Mesenchymal stem cell (in vitro differentiated cells and primary cell): ENCODE results near the gene RTP3.

Experiments
- DNase-seq: peaks from one replicate; pipeline ENCODE4 v3.0.0-alpha.2; 2013
- H2AFZ ChIP-seq: one replicate; pipeline ENCODE4 v1.6.1; 2013; ENCODE audit warnings: low read depth, mild to moderate bottlenecking, control low read depth, inconsistent platforms, low read length, moderate library complexity
- H2AK5ac ChIP-seq: 2 replicates; pipeline ENCODE4 v1.6.1; 2013; ENCODE audit warnings: low read length, moderate library complexity, mild to moderate bottlenecking, inconsistent platforms; ENCODE audit not compliant: severe bottlenecking
- H2BK120ac ChIP-seq: one replicate; pipeline ENCODE4 v1.6.1; 2013; ENCODE audit warnings: low read depth, mild to moderate bottlenecking, inconsistent platforms, low read length, moderate library complexity
- H2BK12ac ChIP-seq, 2 experiments: one replicate each; pipeline ENCODE4 v1.6.1; 2013; ENCODE audit warnings: inconsistent platforms in 2 of 2, low read length in 2 of 2, mild to moderate bottlenecking in 2 of 2, moderate library complexity in 2 of 2, control low read depth in 1 of 2
- H2BK15ac ChIP-seq: one replicate; pipeline ENCODE4 v1.6.1; 2013; ENCODE audit warnings: mild to moderate bottlenecking, low read depth, inconsistent platforms; ENCODE audit not compliant: poor library complexity, severe bottlenecking
- H2BK5ac ChIP-seq: 2 replicates; pipeline ENCODE4 v1.6.1; 2013; ENCODE audit warnings: low read depth, mild to moderate bottlenecking, low read length, control low read depth, inconsistent platforms; ENCODE audit not compliant: poor library complexity, severe bottlenecking
- H3K14ac ChIP-seq, 2 experiments: one replicate each; pipeline ENCODE4 v1.6.1; 2013; ENCODE audit warnings: inconsistent platforms in 2 of 2, low read length in 2 of 2, control low read depth in 1 of 2, mild to moderate bottlenecking in 1 of 2, moderate library complexity in 1 of 2
- H3K18ac ChIP-seq, 2 experiments: one replicate each; pipeline ENCODE4 v1.6.1; 2013; ENCODE audit warnings: inconsistent platforms in 2 of 2, low read length in 2 of 2, control low read depth in 1 of 2, low read depth in 1 of 2, mild to moderate bottlenecking in 1 of 2
- H3K23ac ChIP-seq, 2 experiments: one replicate each; pipeline ENCODE4 v1.6.1; 2013; ENCODE audit warnings: inconsistent platforms in 2 of 2, low read length in 2 of 2, mild to moderate bottlenecking in 2 of 2, moderate library complexity in 2 of 2, control low read depth in 1 of 2
- H3K27ac ChIP-seq: 2 replicates; pipeline ENCODE4 v1.5.1; 2013; ENCODE audit warnings: mild to moderate bottlenecking, moderate library complexity, low read length, control low read depth, inconsistent platforms; ENCODE audit not compliant: poor library complexity, severe bottlenecking
- H3K27me3 ChIP-seq, 2 experiments: 2 replicates each; pipeline versions ENCODE4 v1.6.1 to v1.7.0; 2013; ENCODE audit warnings: low read length in 2 of 2, mild to moderate bottlenecking in 2 of 2, moderate library complexity in 2 of 2, control low read depth in 1 of 2, inconsistent platforms in 1 of 2; ENCODE audit not compliant: control insufficient read depth in 1 of 2, insufficient read depth in 1 of 2
- H3K36me3 ChIP-seq, 2 experiments: 2 replicates each; pipeline versions ENCODE4 v1.6.1 to v1.7.0; 2013; ENCODE audit warnings: low read length in 2 of 2, control low read depth in 1 of 2, inconsistent platforms in 1 of 2, low read depth in 1 of 2, mild to moderate bottlenecking in 1 of 2; ENCODE audit not compliant: insufficient read depth in 2 of 2, control insufficient read depth in 1 of 2
- H3K4ac ChIP-seq, 2 experiments: one replicate each; pipeline ENCODE4 v1.6.1; 2013; ENCODE audit warnings: inconsistent platforms in 2 of 2, low read length in 2 of 2, mild to moderate bottlenecking in 2 of 2, moderate library complexity in 2 of 2, control low read depth in 1 of 2, low read depth in 1 of 2
- H3K4me1 ChIP-seq: 2 replicates; pipeline ENCODE4 v1.6.1; 2013; ENCODE audit warnings: low read depth, low read length, control low read depth; ENCODE audit not compliant: control insufficient read depth, insufficient read depth
- H3K4me2 ChIP-seq: 2 replicates; pipeline ENCODE4 v1.6.1; 2013; ENCODE audit warnings: low read length, mild to moderate bottlenecking, inconsistent platforms; ENCODE audit not compliant: poor library complexity, severe bottlenecking
- H3K4me3 ChIP-seq, 2 experiments: 2 replicates each; pipeline versions ENCODE4 v1.5.1 to v1.7.0; 2013; ENCODE audit warnings: low read length in 2 of 2, mild to moderate bottlenecking in 2 of 2, control low read depth in 1 of 2, low read depth in 1 of 2; ENCODE audit not compliant: insufficient read depth in 1 of 2
- H3K79me1 ChIP-seq: replicated peaks from 2 replicates; pipeline ENCODE4 v1.6.1; 2013; ENCODE audit warnings: mild to moderate bottlenecking, control low read depth, low read length, inconsistent platforms; ENCODE audit not compliant: poor library complexity, severe bottlenecking
- H3K9ac ChIP-seq: 2 replicates; pipeline ENCODE4 v1.7.0; 2013; ENCODE audit warnings: mild to moderate bottlenecking, low read length, moderate library complexity
- H3K9me3 ChIP-seq: 2 replicates; pipeline ENCODE4 v1.7.0; 2013; ENCODE audit warnings: mild to moderate bottlenecking, low read length; ENCODE audit not compliant: control insufficient read depth
- H4K8ac ChIP-seq: one replicate; pipeline ENCODE4 v1.6.1; 2013; ENCODE audit warnings: inconsistent platforms, mild to moderate bottlenecking, low read length, moderate library complexity
- H4K91ac ChIP-seq: one replicate; pipeline ENCODE4 v1.6.1; 2013; ENCODE audit warnings: mild to moderate bottlenecking, low read length, inconsistent platforms
- WGBS: methylation state at CpG from one replicate; pipeline ENCODE4 v1.1.7; 2013; ENCODE audit warnings: mixed read lengths; 5-methylcytosine and 5-hydroxymethylcytosine counted together

The RTP3 gene

GRCh38 chr3:46484388-46484787 lies 13.4 kb upstream of the RTP3 start:
- Histone ChIP-seq H2BK5ac (no peak overlapping the region), H3K79me1 (no peaks in the 10 kb centered on the region), H3K9ac (no peak overlapping the region), H4K8ac (no peak overlapping the region), H2BK15ac (no peak overlapping the region), H3K4me2 (no peak overlapping the region), H3K23ac (no peak overlapping the region), H3K27ac (no peak overlapping the region), H2AFZ (no peak overlapping the region), H2BK12ac (no peak overlapping the region), H4K91ac (no peak overlapping the region), H3K4me3 (no peak overlapping the region), H3K4me1 (peaks cover 9% of the 10 kb centered on the region), H2BK120ac (no peak overlapping the region), H3K14ac (no peak overlapping the region), H3K4ac (no peak overlapping the region), H3K27me3 (peaks cover 9 to 41% of the 10 kb centered on the region in 2 experiments), H3K36me3 (no peaks in the 10 kb centered on the region), H2AK5ac (no peak overlapping the region), H3K9me3 (no peaks in the 10 kb centered on the region), H3K18ac (no peak overlapping the region)
- 77% methylated on average over 1 of the region's 1 CpG for WGBS
- no peak for DNase-seq

DNA sequence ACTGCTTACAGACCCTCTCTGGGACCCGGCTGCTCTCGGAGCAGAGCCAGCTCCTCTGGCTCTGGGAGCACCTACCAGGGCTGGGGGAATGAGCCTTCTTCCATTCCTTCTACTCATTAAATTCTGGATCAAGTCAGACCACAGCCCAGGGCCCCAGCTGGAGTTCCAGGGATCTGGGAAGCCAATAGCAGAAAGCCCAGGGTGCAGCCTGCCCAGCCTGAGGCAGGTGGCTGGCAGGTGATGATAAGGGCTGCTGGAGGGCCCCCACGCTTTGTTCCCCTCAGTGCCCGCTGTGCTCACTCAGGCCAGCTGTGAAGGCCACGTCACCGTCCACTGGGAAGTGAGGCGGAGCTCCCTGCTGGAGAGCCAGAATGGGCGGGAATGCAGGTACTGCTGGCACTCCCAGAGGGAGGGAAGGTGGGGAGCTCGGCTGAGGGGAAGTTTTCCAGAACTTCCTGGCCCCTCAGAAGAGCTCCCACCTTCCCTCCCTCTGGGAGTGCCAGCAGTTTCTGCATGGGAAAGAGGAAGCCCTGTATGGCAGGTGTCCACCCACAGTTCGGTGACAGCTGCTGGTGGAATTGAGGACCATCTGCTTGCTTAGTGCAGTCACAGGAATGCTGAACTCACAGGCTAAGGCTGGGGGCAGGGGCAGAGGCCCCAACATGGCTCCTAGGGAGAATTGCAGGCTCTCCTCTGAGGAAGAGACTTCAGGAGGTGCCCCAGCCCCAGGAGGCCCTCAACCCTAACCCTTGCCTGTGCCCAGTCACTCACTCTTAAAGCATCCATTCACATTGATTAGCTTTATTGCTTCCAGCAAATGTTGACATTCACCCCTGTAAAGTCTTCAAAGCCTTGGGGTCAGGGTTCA lies 12.6 kb upstream of the RTP3 start:
- Histone ChIP-seq H4K91ac (no peak overlapping the region), H3K4me2 (no peak overlapping the region), H4K8ac (no peak overlapping the region), H3K14ac (no peak overlapping the region), H3K4me3 (no peak overlapping the region), H3K4ac (no peak overlapping the region), H3K18ac (no peak overlapping the region), H2BK15ac (no peak overlapping the region), H2BK120ac (no peak overlapping the region), H2AFZ (no peak overlapping the region), H2BK12ac (no peak overlapping the region), H3K27ac (no peak overlapping the region), H3K27me3 (peaks cover 9 to 34% of the 10 kb centered on the region in 2 experiments), H3K4me1 (peaks cover 9% of the 10 kb centered on the region), H3K23ac (no peak overlapping the region), H3K36me3 (no peaks in the 10 kb centered on the region), H3K9ac (no peak overlapping the region), H3K9me3 (no peaks in the 10 kb centered on the region), H3K79me1 (no peaks in the 10 kb centered on the region), H2AK5ac (no peak overlapping the region), H2BK5ac (no peak overlapping the region)
- 86% methylated on average over 6 of the region's 10 CpGs for WGBS
- DNase-seq, result no peak

GRCh38 chr3:46485779-46486175 lies 12.0 kb upstream of the RTP3 start:
- no peak for DNase-seq
- Histone ChIP-seq H3K9me3 (no peaks in the 10 kb centered on the region), H3K9ac (no peak overlapping the region), H2BK120ac (no peak overlapping the region), H2BK15ac (no peak overlapping the region), H3K4me2 (no peak overlapping the region), H2AFZ (no peak overlapping the region), H3K4me1 (peaks cover 9% of the 10 kb centered on the region), H3K18ac (no peak overlapping the region), H2BK12ac (no peak overlapping the region), H3K14ac (no peak overlapping the region), H2BK5ac (no peak overlapping the region), H3K27me3 (peaks cover 4 to 28% of the 10 kb centered on the region in 2 experiments), H2AK5ac (no peak overlapping the region), H4K91ac (no peak overlapping the region), H3K4me3 (no peak overlapping the region), H3K27ac (no peak overlapping the region), H3K79me1 (no peaks in the 10 kb centered on the region), H4K8ac (no peak overlapping the region), H3K4ac (no peak overlapping the region), H3K23ac (no peak overlapping the region), H3K36me3 (no peaks in the 10 kb centered on the region)
- 94% methylated on average over 4 of the region's 4 CpGs for WGBS

DNA sequence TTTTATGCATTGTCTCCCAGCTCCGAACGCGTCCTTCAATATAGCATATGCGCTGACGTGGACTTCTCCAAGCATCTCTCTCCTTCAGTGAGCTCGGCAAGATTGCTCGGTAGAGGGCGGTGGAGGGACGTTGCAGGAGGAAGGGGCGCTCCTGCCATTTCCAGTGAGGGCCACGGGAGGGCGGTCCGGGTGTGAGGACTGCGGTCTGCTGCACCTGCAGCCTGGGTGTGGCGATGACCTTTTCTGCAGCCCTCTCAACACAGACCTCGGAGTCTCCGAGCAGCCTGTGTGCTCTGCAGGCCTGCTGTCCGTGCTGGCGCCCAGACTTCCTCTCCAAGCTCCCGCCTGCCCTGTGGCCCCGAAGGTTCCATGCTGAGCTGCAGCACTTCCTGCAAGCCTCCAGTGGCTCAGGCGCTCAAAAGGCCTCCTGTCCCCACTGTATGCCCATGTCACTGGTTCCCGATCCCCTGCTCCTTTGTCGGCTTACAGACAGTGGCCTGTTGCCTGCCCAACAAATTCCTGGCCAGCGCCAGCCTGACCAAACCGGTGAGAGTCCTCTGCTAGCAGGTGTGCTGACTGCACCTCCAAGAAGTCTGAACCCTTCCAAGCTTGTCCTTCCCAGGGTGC lies 8.9 kb upstream of the RTP3 start:
- H2BK12ac ChIP-seq, result no peak overlapping the region
- no peak overlapping the region for H3K4ac ChIP-seq
- peaks cover 0 to 22% of the 10 kb centered on the region in 2 experiments for H3K27me3 ChIP-seq
- H3K9me3 ChIP-seq, result no peaks in the 10 kb centered on the region
- peak; percentile 87 for DNase-seq
- H2BK120ac ChIP-seq, result no peak overlapping the region
- H3K36me3 ChIP-seq, result no peaks in the 10 kb centered on the region
- H3K14ac ChIP-seq, result no peak overlapping the region
- no peaks in the 10 kb centered on the region for H3K79me1 ChIP-seq
- no peak overlapping the region for H3K27ac ChIP-seq
- 12% methylated on average over 26 of the region's 26 CpGs for WGBS
- no peak overlapping the region for H2AFZ ChIP-seq
- peaks cover 9% of the 10 kb centered on the region for H3K4me1 ChIP-seq
- H3K23ac ChIP-seq, result no peak overlapping the region
- H3K4me3 ChIP-seq, result no peak overlapping the region
- no peak overlapping the region for H2AK5ac ChIP-seq
- no peak overlapping the region for H4K8ac ChIP-seq
- peak overlapping the region; percentile 2 for H2BK15ac ChIP-seq
- H4K91ac ChIP-seq, result no peak overlapping the region
- no peak overlapping the region for H3K9ac ChIP-seq
- H2BK5ac ChIP-seq, result no peak overlapping the region
- no peak overlapping the region for H3K18ac ChIP-seq
- peak overlapping the region; percentile 40 for H3K4me2 ChIP-seq
